ENCODE results near the gene SNED1. TPM values are rescaled to one million over a fixed set of nuclear protein-coding genes. Genes with fewer than 3 reads are reported as not detected.

SNED1 gene
- total RNA-seq, 1 experiment from 2014 or later, result 0.76 TPM

- TF ChIP-seq CTCF (IDR thresholded peaks at IDR 0.05; ENCODE audit: unreplicated experiment), result no peak
- BruUV-seq (replicated peaks), result no TSS peak
- H3K36me3 Mint-ChIP-seq (ENCODE audit: insufficient read depth, unreplicated experiment), result peaks cover 6% of the 10 kb centered on the region
- CTCF ChIA-PET, result no interaction called here
- intact Hi-C loops (cut with micrococcal nuclease; ENCODE audit: unreplicated experiment), result no loop called here
- H3K4me1 Mint-ChIP-seq (ENCODE audit: low read depth, unreplicated experiment), result no peaks in the 10 kb centered on the region
- H3K27me3 Mint-ChIP-seq (ENCODE audit: unreplicated experiment), result peaks cover 57% of the 10 kb centered on the region
- H3K4me3 Mint-ChIP-seq (ENCODE audit: low read depth, unreplicated experiment), result no peak overlapping the region
- no peak for DNase-seq
- H3K27ac Mint-ChIP-seq (ENCODE audit: unreplicated experiment), result no peak overlapping the region
- peaks cover 10% of the 10 kb centered on the region for H3K9me3 Mint-ChIP-seq (ENCODE audit: low read depth, unreplicated experiment)
Measured at GRCh38 chr2:241001413-241002274, 3.2 kb downstream of the SNED1 start.

- TF ChIP-seq CTCF (IDR thresholded peaks at IDR 0.05; ENCODE audit: unreplicated experiment), result no peak
- CTCF ChIA-PET, result no interaction called here
- Mint-ChIP-seq H3K27ac (ENCODE audit: unreplicated experiment) (no peak overlapping the region), H3K4me1 (ENCODE audit: low read depth, unreplicated experiment) (no peaks in the 10 kb centered on the region), H3K27me3 (ENCODE audit: unreplicated experiment) (peaks cover 65% of the 10 kb centered on the region), H3K36me3 (ENCODE audit: insufficient read depth, unreplicated experiment) (peaks cover 6% of the 10 kb centered on the region), H3K9me3 (ENCODE audit: low read depth, unreplicated experiment) (peaks cover 10% of the 10 kb centered on the region), H3K4me3 (ENCODE audit: low read depth, unreplicated experiment) (no peak overlapping the region)
- BruUV-seq (replicated peaks), result no TSS peak
- no peak for DNase-seq
- intact Hi-C loops (cut with micrococcal nuclease; ENCODE audit: unreplicated experiment), result no loop called here
Measured at GRCh38 chr2:241002275-241003046, 4.0 kb downstream of the SNED1 start.

- Mint-ChIP-seq H3K4me3 (ENCODE audit: low read depth, unreplicated experiment) (no peak overlapping the region), H3K27ac (ENCODE audit: unreplicated experiment) (no peak overlapping the region), H3K27me3 (ENCODE audit: unreplicated experiment) (peaks cover 71% of the 10 kb centered on the region), H3K9me3 (ENCODE audit: low read depth, unreplicated experiment) (peaks cover 10% of the 10 kb centered on the region), H3K36me3 (ENCODE audit: insufficient read depth, unreplicated experiment) (peaks cover 6% of the 10 kb centered on the region), H3K4me1 (ENCODE audit: low read depth, unreplicated experiment) (no peaks in the 10 kb centered on the region)
- BruUV-seq (replicated peaks), result no TSS peak
- DNase-seq, result no peak
- no peak for TF ChIP-seq CTCF (IDR thresholded peaks at IDR 0.05; ENCODE audit: unreplicated experiment)
- CTCF ChIA-PET, result no interaction called here
- intact Hi-C loops (cut with micrococcal nuclease; ENCODE audit: unreplicated experiment), result no loop called here
Measured at GRCh38 chr2:241003047-241003360, 4.6 kb downstream of the SNED1 start.

- TF ChIP-seq CTCF (IDR thresholded peaks at IDR 0.05; ENCODE audit: unreplicated experiment), result no peak
- H3K27me3 Mint-ChIP-seq (ENCODE audit: unreplicated experiment), result peaks cover 74% of the 10 kb centered on the region
- no peak overlapping the region for H3K4me3 Mint-ChIP-seq (ENCODE audit: low read depth, unreplicated experiment)
- H3K27ac Mint-ChIP-seq (ENCODE audit: unreplicated experiment), result no peak overlapping the region
- H3K36me3 Mint-ChIP-seq (ENCODE audit: insufficient read depth, unreplicated experiment), result peaks cover 2% of the 10 kb centered on the region
- CTCF ChIA-PET, result no interaction called here
- DNase-seq, result no peak
- peaks cover 10% of the 10 kb centered on the region for H3K9me3 Mint-ChIP-seq (ENCODE audit: low read depth, unreplicated experiment)
- H3K4me1 Mint-ChIP-seq (ENCODE audit: low read depth, unreplicated experiment), result no peaks in the 10 kb centered on the region
- intact Hi-C loops (cut with micrococcal nuclease; ENCODE audit: unreplicated experiment), result no loop called here
- no TSS peak for BruUV-seq (replicated peaks)
Measured at GRCh38 chr2:241003369-241003768, 5.0 kb downstream of the SNED1 start.

Measured in Calu3 (cell line).